ENCODE data around the gene WDR59.
"Not testable (repeated sequence)": the region's sequence is repeated elsewhere in the genome, so short reads cannot be mapped to it uniquely, and the experiment has no call there.

The WDR59 gene, protein sequence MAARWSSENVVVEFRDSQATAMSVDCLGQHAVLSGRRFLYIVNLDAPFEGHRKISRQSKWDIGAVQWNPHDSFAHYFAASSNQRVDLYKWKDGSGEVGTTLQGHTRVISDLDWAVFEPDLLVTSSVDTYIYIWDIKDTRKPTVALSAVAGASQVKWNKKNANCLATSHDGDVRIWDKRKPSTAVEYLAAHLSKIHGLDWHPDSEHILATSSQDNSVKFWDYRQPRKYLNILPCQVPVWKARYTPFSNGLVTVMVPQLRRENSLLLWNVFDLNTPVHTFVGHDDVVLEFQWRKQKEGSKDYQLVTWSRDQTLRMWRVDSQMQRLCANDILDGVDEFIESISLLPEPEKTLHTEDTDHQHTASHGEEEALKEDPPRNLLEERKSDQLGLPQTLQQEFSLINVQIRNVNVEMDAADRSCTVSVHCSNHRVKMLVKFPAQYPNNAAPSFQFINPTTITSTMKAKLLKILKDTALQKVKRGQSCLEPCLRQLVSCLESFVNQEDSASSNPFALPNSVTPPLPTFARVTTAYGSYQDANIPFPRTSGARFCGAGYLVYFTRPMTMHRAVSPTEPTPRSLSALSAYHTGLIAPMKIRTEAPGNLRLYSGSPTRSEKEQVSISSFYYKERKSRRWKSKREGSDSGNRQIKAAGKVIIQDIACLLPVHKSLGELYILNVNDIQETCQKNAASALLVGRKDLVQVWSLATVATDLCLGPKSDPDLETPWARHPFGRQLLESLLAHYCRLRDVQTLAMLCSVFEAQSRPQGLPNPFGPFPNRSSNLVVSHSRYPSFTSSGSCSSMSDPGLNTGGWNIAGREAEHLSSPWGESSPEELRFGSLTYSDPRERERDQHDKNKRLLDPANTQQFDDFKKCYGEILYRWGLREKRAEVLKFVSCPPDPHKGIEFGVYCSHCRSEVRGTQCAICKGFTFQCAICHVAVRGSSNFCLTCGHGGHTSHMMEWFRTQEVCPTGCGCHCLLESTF

DNA sequence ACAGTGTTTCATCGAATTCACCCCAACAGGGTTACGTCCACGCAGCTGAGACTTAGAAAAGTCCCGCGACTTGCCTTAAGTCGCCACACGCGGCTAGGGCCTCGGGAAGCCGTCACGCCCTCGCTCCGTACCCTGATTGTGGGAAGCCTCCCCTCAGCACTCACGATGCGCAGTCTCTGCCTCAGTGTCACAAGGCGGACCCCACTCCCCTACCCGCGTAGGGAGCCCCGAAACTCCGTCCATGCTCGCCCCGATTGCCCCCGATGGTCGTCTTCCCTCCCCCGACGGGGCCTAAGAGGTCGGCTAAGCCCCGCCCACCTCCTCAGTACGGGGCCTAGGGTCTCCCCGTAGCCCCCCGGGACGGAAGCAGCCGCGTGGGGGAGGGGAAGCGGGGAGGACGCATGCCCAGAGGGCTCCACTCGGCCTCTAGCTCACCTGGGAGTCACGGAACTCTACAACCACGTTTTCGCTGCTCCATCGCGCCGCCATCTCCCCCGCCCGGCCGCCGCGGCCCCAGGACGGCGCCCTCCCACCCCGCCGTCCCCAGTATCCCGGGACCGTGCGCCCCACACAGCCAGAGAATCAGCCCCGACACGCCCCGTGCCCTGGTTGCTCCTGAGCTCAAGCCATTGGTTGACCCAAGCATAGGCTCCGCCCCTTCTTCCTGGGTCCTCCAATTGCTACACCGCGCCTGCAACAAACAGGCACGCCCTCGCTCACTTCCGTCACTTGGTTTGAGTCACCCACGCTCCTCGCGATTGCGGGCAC lies at the start of gene WDR59:
TSS of gene WDR59 (minus strand) at position 595 of the 768 bp plus-strand sequence. CDS start at position 489, 106 bp downstream.
- DNase-seq: peak; percentile 99

DNA sequence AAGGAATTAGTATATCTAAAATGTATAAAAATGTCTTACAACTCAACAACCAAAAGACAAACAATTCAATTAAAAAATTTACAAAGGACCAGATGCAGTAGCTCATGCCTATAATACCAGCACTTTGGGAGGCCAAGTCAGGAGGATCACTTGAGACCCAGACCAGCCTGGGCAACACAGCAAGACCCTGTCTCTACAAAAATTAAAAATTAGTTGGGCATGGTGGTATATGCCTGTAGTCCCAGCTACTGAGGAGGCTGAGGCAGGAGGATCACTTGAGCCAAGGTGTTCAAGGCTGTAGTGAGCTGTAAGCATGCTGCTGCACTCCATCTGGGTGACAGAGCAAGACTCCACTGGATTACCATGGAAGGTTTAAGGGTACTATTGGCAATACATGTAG lies 47.7 kb upstream of the WDR59 start:
- DNase-seq: no peak

DNA sequence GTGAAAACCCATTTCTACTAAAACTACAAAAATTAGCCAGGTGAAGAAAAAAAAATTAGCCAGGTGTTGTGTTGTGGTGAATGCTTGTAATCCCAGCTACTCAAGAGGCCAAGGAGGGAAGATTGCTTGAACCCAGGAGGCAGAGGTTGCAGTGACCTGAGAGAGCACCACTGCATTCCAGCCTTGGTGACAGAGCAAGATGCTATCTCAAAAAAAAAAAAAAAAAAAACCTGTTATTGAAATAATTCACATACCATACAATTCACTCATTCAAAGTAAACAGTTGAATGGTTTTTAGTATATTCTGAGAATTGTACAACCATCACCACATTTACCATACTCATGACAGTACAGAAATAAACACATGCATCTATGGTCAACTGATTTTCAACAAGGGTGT lies 44.9 kb upstream of the WDR59 start:
- DNase-seq: peak in 1 of 2 experiments; percentile 60

DNA sequence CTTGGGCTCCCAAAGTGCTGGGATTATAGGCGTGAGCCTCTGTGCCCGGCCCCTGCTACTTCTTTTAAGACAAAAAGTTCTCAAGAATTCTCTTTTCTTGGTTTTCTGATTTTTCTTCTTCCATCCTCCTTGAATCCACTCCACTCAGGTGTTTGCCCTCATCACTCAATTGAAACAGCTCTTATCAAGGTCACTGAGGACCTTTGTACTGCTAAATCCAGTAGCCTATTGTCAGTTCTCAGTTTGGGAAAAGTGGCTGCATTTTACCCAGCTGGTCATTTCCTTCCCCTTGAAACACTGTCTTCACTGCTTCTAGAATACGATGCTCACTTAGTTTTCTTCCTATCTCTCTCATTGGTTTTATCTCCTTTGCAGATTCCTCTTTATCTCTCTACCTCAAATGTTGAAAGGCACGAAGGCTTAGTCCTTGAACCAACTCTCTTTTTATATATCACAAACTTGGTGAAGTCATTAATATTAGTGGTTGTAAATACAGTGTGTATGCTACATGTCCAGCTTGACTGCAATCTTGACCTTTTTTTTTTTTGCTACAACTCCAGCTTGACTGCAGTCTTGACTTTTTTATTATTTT lies 43.7 kb upstream of the WDR59 start:
- DNase-seq: no peak

DNA sequence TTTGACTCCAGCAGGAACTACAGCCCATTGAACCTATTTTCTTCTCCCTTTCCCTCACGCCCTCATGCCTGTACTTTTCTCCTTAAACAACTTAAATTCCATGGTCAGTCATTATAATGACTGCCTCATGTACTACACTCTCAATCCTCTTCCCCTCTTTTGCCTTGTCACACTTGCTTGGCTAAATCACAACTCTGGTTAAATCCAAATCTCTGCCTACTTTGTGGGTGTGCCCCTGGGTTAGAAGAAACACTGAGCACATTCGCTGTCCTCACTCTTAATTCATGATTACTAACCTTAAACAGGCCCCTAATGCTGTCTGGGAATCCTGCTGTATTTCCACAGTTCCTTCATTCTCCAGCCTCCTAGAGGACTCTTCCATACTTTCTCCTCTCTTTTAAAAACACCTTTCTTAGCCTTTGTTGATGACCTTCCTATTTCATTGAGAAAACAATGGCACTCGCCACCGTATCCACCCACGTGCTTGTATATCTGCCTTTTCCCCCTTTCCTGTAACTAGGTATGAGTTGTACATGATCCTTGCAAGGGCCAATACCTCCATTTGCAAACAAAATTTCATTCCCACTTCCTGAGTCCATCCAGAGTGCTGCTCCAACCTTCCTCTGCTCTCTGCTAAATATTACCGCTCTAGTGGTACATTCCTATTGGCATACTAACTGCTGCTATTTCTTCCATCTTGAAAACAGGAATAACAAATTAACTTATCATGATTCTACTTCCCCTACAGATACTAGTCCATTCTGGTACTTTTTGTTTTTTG lies 42.8 kb upstream of the WDR59 start:
- no peak for DNase-seq

DNA sequence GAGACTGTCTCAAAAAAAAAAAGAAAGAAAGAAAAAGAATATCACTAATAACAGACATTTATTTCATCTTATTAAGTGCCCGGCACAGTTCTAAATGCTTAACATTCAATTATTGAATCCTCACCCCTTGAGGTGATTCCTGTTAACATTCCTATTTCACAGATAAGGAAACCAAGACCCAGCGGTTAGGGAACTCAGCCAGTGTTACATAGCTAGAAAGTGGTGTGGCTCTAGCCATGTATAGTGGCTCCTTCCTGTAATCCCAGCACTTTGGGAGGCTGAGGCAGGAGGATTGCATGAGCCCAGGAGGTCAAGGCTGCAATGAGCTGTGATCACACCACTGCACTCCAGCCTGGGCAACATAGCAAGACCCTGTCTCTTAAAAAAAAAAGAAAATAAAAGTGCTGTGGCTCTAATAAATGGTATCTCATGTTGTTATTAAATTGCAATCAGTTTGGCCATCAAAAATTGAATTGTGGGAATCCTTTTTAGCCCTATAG lies 42.0 kb upstream of the WDR59 start:
- DNase-seq: no peak

DNA sequence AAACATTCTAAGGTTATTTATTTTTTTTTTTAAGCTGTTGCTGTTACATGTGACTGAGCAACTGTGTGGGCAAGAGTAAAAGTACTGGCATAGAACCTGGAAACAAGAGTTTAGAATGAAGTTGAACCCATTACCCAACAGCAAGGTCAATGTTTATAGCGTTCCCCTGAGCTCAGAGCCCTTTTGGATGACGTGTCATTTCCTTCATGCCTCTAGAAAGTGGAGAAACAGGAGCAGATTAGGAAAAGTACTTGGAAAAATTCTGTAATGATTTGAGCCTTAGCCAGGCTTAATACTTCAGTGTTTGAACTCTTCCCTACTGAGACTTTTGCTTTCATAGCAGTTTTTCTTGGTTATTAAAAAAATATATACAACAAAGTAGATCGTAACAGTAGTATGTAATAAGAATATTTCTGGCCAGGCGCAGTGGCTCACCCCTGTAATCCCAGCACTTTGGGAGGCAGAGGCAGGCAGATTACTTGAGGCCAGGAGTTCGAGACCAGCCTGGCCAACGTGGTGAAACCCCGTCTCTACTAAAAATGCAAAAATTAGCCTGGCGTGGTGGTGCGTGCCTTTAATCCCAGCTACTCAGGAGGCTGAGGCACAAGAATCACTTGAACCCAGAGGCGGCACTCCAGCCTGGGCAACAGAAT lies 41.4 kb upstream of the WDR59 start:
- peak in 1 of 2 experiments; percentile 23 for DNase-seq

DNA sequence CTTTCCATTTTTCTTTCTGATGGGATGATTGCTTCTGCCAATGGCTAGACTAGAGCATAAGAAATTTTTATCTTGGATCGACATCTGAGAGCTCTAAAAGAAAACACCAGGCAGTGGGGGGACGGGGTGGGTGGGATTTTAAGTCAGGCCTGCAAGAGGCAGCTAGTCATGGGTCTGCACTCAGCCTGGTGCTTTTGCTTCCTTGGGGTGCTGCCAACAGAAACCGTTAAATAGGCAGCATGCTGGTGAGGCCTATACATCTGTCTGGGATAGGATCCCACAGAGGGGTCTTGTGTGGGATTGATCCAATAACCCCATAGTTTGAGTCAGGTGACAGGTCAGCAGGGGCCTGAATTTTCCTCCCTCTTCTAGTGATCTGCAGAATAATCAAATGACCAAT lies 40.8 kb upstream of the WDR59 start:
- DNase-seq: no peak

DNA sequence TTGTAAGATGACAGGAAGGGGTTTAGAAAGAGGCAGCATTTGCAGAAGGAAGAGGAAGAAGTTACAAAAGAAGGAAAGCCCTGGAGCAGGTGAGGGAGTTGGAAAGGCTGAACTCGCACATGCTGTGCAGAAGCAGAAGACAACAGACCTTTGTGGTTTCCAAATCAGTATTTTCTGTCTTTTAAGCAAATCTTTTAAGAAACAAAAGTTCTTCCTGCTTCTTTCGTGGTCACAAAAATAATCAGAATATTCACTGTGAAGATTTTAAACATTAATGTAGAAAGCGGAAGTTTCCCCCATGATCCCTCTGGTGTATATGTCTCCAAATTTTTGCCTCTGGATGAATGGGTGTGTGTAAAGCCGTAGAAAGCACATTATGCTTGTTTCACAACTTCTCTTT lies 39.7 kb upstream of the WDR59 start:
- no peak for DNase-seq

DNA sequence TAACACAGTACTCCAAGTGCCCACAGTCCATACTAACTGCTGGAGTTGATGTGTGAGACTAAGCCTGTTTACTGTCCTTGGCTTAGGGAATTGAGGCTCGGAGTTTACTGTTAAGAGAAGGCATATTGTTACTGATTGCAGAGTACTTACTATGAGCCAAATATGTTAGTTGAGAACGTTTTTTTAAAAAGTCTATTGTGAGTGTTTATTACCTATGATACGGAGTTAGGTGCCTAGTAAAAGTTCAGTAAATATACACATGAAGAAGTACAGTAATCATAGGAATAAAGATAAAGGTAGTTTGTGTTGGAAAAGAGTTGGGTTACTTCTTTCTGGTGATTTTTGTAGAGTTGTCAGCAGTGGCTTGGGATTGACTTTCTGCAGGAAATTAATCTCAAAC lies 39.3 kb upstream of the WDR59 start:
- no peak for DNase-seq

DNA sequence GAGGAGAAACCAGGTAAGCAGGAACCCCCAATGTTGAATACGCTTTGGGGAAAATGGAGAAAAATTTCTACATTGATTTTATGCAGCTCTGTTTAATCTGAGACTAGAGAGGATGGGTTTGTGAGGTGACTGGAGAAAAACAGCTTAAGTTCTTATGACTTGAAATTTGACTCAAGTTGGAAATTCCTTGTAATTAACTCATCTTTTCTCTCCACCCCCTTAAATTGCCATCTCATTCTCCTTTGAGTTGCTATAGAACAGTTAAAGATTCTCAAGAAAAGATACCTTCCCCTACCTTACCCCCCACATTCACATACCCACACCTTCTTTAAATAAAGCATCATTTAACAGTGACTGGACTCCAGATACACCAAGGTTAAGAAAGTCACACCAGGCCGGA lies 38.1 kb upstream of the WDR59 start:
- no peak for DNase-seq

DNA sequence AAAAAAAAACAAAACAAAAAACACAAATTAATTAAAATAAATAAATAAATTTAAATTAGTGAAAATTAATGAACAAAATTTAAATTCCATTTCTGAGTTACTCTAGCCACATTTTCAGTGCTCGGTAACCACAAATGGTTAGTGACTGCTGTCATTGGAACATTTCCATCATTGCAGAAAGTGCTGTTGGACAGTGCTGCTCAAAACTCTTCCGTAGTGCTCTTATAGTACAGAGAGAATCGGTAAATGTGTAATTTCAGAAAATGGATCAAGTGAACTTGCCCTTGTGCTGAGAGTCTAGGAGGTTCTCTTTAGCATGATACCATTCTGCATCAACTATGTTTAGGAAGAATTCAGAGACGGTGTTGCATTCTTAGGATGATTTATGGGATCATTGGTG lies 37.6 kb upstream of the WDR59 start:
- DNase-seq: no peak

DNA sequence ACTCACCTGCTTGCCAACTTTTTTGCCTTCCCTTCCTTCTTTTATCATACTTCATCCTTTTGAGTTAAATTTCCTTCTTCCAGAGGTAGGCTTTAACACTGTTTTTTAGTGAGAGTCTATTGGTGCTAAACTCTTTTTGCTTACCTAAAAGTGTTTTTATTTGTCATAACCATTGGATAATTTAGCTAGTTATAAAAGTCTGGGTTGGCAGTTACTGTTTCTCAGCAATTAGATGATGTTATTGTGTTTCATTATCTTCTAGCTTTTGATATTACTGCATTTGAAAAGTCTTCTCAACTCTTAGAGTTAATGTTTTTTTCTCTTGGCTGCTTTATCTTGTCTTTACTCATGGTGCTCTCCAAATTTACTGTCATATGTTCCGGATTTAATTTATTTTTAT lies 36.5 kb upstream of the WDR59 start:
- no peak for DNase-seq

DNA sequence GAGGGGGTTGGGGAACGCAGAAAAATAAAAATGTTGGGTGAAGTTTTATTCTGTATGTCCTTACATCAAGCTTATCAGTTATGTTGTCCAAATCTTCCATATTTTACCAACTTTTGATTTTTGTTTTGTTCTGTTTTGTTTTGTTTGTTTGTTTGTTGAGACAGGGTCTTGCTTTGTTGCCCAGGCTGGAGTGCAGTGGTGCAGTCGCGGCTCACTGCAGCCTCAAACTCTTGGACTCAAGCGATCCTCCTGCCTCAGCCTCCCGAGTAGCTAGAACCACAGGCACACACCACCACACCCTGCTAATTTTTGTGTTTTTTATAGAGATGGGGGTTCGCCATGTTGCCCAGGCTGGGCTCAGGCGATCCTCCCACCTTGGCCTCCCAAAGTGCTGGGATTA lies 34.7 kb upstream of the WDR59 start:
- no peak for DNase-seq

DNA sequence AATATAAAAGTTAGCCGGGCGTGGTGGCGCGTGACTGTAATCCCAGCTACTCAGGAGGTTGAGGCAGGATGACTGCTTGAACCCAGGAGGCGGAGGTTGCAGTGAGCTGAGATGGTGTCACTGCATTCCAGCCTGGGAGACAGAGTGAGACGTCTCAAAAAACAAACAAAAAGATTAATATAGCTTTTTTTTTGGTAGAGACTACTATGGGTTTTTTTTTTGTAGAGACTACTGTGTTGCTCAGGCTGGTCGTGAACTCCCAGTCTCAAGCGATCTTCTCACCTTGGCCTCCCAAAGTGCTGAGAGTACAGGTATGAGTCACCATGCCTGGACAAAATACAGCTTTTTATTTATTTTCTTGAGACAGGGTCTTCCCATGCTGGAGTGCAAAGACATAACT lies 34.1 kb upstream of the WDR59 start:
- no peak for DNase-seq

DNA sequence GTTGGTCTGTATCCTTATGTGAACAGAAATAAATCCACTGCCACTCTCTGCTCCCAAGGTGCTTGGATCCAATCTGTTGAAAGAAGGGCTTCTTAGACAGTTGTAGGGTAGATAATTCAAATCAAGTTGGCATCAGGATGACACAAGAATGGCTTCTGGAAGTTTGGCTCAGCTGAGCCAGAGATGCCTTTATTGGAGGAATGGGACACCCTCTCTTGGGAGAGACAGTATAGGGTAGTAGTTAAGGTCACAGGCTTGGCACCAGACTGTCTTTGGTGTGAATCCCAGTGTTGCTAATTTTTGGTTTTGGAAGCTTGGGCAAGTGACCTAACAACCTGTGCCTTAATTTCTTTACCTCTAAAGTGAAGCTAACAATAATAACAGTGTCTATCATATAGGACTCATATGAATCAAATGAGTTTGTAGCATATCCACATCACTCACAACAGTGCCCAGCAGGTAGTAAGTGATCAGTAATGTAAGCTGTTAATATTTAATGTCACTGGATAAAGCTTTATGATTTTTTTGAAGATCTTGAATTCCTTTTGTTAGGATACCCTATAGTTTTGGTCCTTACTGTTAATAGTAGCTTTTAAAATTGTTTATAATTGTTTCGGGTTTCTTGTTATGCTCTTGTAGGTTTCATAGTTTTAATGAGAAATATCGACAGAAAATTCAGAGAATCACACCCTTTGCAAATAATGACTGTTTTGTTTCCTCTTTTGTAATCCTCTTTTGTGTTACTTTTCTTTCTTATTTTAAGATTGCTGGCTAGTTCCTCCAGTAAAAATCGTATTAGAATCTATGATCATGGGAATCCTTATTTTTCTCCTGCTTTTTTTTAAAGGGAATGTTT lies 33.0 kb upstream of the WDR59 start:
- no peak for DNase-seq

DNA sequence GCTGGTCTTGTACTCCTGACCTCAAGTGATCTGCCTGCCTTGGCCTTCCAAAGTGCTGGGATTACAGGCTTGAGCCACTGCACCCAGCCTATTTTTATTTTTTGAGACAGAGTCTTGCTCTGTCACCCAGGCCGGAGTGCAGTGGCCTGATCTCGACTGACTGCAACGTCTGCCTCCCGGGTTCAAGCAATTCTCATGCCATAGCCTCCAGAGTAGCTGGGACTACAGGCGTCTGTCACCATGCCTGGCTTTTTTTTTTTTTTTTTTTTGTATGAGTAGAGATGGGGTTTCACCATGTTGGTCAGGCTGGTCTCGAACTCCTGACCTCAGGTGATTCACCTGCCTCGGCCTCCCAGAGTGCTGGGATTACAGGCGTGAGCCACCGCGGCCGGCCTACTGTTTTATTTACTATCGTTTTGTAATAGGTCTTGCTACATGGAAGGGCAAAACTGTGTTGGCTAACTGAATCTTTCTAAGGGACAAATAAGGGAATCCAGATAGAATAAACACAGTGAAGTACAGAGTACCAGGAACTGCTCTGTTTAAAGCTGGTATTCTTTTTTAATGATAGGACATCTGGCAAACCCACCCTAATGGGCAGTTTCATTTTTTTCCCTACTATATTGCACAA lies 31.6 kb upstream of the WDR59 start:
- not testable (repeated sequence) for DNase-seq

DNA sequence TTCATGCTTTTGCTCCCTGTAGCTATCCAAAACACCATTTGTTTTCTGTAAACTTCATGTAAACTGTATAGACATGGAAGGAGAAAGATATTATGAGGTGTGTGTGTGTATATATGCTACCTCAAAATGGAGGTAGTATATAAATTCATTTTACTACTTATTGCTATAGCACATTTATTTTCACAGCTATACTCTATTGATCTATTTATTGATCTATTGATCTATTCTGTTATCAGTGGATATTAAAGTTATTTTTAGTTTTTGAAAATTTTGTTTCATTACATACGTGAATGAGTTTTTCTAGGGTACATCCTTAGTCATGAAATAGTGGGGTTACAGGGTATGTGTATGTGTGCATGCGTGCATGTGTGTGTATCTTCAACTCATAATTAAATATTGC lies 29.4 kb upstream of the WDR59 start:
- no peak for DNase-seq

DNA sequence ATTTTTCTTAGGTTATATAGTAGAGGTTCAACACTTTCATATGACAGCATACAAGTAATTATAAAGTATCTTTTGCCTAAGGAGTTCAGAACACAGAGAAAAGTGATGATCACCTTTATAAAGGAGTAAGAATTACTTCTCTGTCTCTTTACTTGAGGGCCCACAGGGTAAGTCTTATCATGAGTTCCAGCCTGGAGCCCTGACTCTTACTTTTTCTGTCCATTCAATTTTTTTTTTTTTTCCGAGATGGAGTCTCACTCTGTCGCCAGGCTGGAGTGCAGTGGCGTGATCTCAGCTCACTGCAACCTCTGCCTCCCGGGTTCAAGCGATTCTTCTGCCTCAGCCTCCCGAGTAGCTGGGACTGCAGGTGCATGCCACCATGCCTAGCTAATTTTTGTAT lies 28.2 kb upstream of the WDR59 start:
- DNase-seq: not testable (repeated sequence)

Data from SW 1271 (cell line).